H1 (cell line): ENCODE measurements around the gene SLC24A3. TPM values are rescaled to one million over a fixed set of nuclear protein-coding genes. Genes with fewer than 3 reads are reported as not detected.

Experiments
- CHD7 ChIP-seq: fragments of 300-600 bp; sonication (generic); IDR thresholded peaks from 2 replicates; pipeline ENCODE4 v1.7.1; 2012; ENCODE audit warnings: low read length, moderate library complexity, mild to moderate bottlenecking, inconsistent platforms; ENCODE audit not compliant: insufficient replicate concordance
- CTBP2 ChIP-seq: IDR thresholded peaks from 2 replicates; pipeline ENCODE4 v1.7.0; 2011; ENCODE audit warnings: borderline replicate concordance, mild to moderate bottlenecking, moderate library complexity, mixed read lengths, low read length; ENCODE audit not compliant: insufficient read depth, insufficient read length
- MAFK ChIP-seq: IDR thresholded peaks from 2 replicates; pipeline ENCODE4 v1.6.1; 2012; ENCODE audit warnings: low read depth, mild to moderate bottlenecking, improper control_type of control experiment, low read length
- polyA plus RNA-seq, 7 experiments: library from polyadenylated mRNA; depleted of rRNA in 3 of 7; stranded (reverse) in 5 of 7; unstranded in 2 of 7; fragments of >200 nt in 5 of 7; fragments of 200-250 nt in 2 of 7; gene quantifications; 1 replicate in 5 of 7; 2 replicates in 1 of 7; 4 replicates in 1 of 7; pipeline versions ENCODE4 v1.2.1 to v1.2.3, GENCODE V29; 2011 to 2013; ENCODE audit warnings: missing spikeins in 2 of 7, mixed read lengths in 2 of 7
- total RNA-seq: library from RNA; stranded (reverse); fragmentation: NEBNext Ultra II Directional; extraction: Animal tissue kit (Norgen Biotek cat#: 25700); gene quantifications from 2 replicates; pipeline ENCODE4 v1.2.1, GENCODE V29; 2021

SLC24A3 gene
- total and polyA plus RNA-seq, 2 of the 8 experiments (the other 6 are each of a cell fraction or from before 2014, with no cell fraction given) = 4.5 to 6.3 TPM

DNA sequence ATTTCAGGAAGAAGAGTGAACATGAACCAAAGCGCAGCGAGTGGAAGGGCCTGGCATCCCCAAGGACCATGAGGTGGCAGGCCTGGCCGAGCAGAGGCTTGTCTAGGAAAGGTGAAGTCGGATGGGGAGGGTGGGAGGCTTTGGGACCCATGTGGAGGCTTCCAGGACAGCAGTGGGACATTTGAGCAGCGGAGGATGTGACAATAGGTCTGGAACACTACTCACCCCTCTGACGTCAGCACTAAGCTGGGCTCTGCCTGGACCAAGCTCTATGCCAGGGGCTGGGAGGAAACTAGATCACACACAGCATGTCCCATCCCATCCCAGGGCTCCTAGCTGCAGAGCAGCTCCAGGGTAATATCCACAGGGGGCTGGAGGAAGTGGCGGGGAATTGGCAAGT lies 370.3 kb downstream of the SLC24A3 start (continued):
- no peak for TF ChIP-seq CTBP2
- TF ChIP-seq MAFK = no peak
- TF ChIP-seq CHD7 = no peak
